GM18858 (cell line): ENCODE results near the gene GUCA2B.

Experiments
- ATAC-seq: cut with Tn5 transposase; IDR thresholded peaks from one replicate; pipeline ENCODE4 v1.9.1; 2021; ENCODE audit not compliant: unreplicated experiment

Gene GUCA2B

DNA sequence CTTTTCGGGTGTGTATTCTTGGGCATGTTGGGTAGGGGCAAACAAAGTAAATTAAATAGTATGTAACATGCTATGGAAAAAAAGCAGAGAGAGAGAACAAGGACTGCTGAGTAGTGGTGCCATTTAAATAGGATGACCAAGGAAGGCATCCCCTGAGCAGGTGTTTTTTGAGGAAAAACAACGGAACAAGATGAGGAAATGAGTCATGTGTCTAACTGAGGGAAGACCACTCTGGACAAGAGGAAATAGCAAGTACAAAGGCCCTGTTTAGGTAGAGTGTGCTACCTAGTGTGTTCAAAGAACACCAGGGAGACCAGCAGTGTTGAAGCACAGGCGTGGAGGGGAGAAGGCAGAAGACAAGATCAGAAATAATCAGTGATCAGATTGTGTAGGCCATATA, 31.4 kb downstream of the GUCA2B start:
- ATAC-seq = no peak

DNA sequence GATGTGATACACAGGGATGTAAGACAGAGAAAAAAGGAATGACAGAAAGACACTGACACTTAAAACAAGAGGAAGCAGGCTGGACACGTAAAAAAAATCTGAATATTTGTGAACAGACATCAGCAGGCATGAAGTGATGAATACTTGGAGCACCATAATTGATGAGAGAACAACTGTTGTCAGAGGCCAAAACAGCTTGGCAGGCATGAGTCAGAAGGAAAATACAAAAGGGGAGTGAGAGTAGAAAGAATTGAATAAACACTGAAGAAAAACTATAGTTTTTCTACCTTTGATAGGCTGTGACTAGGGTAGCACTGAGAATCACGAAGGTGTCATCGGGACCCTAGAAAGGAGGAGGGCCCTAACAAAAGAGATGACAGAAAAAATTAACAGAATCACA, 32.9 kb downstream of the GUCA2B start:
- ATAC-seq = no peak

DNA sequence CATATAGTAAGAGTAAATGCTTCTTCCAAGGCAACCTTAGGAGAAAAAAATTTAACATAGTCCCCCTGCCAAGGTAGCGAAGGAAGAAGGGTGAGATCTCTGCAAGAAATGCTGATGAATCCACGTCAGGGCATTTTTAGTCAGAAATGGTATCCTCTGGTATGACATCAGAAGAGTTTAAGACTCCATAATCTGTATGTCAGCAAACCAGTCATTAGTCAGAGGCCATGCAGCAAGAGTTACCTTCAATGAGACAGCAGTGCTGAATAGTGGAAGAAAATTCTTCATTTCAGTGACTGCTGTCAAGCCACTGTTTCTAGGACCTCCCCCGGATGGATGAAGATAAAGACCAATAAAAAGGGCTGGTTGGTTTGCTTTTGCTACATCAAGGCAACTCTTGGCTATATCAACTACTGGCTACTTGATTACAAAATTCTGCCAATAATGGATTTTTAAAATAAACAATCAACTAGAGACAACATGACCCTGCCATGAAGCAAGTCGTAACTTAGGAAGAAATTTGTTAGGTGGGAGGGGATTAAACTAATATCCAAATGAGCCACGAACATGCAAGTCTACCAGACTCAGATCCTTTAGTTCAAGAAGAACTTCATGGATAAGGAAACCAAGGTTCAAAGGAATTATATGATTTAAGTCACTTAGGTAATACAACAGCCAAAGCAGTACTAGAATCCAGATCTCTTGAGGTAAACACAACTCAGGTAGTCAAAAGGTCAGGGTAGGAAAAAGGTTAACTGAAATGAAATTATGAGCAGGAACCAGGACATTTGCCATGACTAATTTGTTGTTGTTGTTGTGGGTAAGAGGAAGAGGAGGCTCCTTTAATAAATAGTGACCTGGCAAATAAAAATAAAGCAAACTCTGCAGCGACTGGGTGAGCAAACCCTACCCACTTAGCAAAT, 37.0 kb downstream of the GUCA2B start:
- no peak for ATAC-seq

DNA sequence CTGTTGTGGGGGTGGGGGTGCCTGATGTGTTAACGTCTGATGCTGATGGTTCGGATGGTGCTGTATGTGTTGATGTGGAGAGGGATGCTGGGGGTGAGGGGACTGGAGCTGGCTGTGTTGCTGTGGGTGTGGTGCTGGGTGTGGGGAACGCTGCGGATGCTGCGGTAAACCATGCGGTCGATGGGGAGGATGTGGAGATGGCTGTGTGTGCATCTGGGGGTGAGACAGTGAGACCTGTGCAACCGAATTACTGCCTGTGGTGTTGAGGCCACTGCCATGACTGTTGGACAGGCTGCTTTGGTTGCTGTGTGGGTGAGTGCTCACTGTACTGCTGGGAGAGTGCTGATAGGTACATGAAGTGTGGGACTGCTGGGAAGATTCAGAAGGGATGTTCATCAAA, 38.1 kb downstream of the GUCA2B start:
- ATAC-seq = no peak

DNA sequence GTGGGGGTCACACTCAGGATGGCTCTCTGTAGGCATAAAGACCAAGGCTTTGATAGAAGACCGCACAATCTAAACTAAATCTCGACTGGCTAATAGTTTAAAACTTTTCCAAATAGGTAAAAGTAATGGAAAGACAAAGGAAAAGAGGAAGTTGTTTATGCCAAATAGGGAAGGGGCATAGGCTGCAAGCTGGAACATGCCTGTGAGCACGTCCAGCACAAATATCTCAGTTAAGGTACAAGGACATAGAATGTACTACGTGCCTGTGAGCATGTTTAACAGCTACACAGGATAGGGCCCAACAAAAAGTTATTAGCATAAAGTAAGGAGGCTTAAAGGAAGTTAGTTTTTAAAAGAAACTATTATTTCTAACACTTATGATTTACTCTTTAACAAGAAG, 38.9 kb downstream of the GUCA2B start:
- ATAC-seq = no peak

DNA sequence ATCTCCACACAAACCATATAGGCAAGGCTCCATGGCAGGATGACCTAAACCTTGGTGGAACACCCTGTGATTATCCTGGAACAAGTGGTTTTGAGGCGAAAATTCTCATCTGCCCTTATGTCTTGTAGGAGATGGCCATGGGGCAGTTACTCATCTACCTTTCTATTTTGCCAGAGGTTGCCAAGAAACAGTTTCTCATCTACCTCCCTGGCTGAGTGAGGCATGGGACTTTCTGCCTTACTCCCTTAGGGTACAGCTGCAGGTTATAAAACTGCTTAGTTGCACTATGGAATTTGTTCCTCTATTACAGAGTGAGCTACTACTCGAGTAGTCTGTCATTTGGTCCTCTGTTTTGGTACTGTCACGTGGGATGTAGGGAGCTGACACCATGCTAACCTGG, 42.6 kb downstream of the GUCA2B start:
- ATAC-seq = no peak

DNA sequence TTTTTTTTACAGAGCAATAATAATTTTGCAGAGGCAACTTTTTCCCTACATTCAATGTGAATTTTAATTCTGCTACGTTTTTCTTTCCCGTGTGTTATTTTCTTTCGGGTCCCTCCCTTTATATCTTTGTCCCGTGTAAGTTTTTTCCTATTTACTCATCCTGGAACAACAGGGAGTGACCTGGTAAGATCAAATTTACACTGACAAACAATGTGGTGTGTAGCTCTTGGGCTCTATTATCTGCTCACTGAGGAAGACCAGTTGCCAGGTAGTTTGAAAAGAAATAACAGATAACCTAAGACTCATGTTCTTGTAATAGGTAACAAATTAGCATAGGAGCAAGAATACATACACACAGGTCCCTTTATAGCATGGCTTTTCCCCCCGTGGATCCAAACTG, 45.0 kb downstream of the GUCA2B start:
- ATAC-seq = no peak

DNA sequence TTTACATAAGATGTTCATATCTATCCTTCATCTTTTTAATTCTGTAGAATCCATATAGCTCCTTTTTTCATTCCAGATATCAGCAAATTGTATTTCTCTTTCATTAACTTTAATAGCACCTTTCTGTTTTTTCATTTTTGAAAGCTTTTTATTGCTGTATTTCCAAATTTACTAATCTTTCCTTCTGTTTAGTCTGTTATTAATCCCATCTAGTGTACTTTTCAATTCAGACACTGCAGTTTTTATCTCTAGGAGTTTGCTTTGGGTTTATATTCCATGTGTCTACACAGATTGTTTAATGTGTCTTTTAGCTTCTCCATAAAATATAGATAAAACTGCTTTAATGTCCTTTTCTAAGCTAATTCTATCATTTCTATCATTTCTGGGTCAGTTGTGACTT, 48.8 kb downstream of the GUCA2B start:
- no peak for ATAC-seq
